K562 (cell line): Measurements from ENCODE around the gene REEP6. TPM values are rescaled to one million over a fixed set of nuclear protein-coding genes. Genes with fewer than 3 reads are reported as not detected.

Source experiments
- GTF2E2 ChIP-seq: fragments of 200-800 bp; sonication (Bioruptor generic); IDR thresholded peaks from 2 replicates; pipeline ENCODE4 v1.6.1; 2016; ENCODE audit warnings: missing genetic modification characterization, missing compliant biosample characterization
- HMGN3 ChIP-seq: IDR thresholded peaks from 2 replicates; pipeline ENCODE4 v1.6.1; 2011; ENCODE audit warnings: borderline replicate concordance, low read depth, mild to moderate bottlenecking, mixed read lengths, low read length; ENCODE audit not compliant: insufficient read length; ENCODE audit errors: extremely low read depth
- MAFG ChIP-seq: fragments of 450-650 bp; conservative IDR thresholded peaks from 2 replicates; pipeline ENCODE4 v1.6.1; 2016; ENCODE audit warnings: missing genetic modification characterization, missing compliant biosample characterization
- MBD2 ChIP-seq: sonication (generic); IDR thresholded peaks from 2 replicates; pipeline ENCODE4 v1.6.1; 2016; ENCODE audit warnings: low read depth, borderline replicate concordance
- NR1H2 ChIP-seq: sonication (generic); formaldehyde crosslinking; IDR thresholded peaks from 2 replicates; pipeline ENCODE4 v1.4.0; 2020; ENCODE audit warnings: mild to moderate bottlenecking, missing genetic modification reagents
- SMARCB1 ChIP-seq: IDR thresholded peaks from 2 replicates; pipeline ENCODE4 v1.6.1; 2011; ENCODE audit warnings: improper control_type of control experiment, low read depth; ENCODE audit not compliant: insufficient read length
- SOX6 ChIP-seq: fragments of 450-650 bp; IDR thresholded peaks from 2 replicates; pipeline ENCODE4 v1.6.1; 2014; ENCODE audit warnings: mild to moderate bottlenecking
- TBP ChIP-seq: optimal IDR thresholded peaks from 2 replicates; pipeline ENCODE3; 2011; ENCODE audit warnings: low read depth, low read length, improper control_type of control experiment
- TCFL5 ChIP-seq: fragments of 250-450 bp; sonication (Bioruptor Pico); conservative IDR thresholded peaks from 2 replicates; pipeline ENCODE4 v1.6.1; 2021; ENCODE audit warnings: mild to moderate bottlenecking, moderate library complexity, matching md5 sums
- ZNF12 ChIP-seq: sonication (generic); formaldehyde crosslinking; IDR thresholded peaks from 2 replicates; pipeline ENCODE4 v1.4.0; 2020; ENCODE audit warnings: mild to moderate bottlenecking, missing genetic modification reagents
- ZNF263 ChIP-seq: sonication (generic); formaldehyde crosslinking; IDR thresholded peaks from 2 replicates; pipeline ENCODE4 v1.8.0; 2022; ENCODE audit warnings: mild to moderate bottlenecking, missing genetic modification reagents, borderline replicate concordance
- polyA plus RNA-seq, 8 experiments: library from polyadenylated mRNA; depleted of rRNA in 4 of 8; stranded (reverse) in 5 of 8; unstranded in 3 of 8; fragments of >200 nt; fragmentation: Nextera tagmentation in 2 of 8; fragmentation: Illumina TruSeq in 1 of 8; extraction: Ambion mirVana in 2 of 8; extraction: Trizol in 1 of 8; gene quantifications; 2 replicates each; pipeline versions ENCODE4 v1.2.1 to v1.2.3, GENCODE V29; 2011 to 2014; ENCODE audit warnings: inconsistent platforms in 1 of 8, missing spikeins in 1 of 8
- total RNA-seq, 7 experiments: library from RNA; depleted of rRNA in 6 of 7; stranded (reverse); fragments of >200 nt in 6 of 7; fragmentation: Illumina TruSeq in 2 of 7; extraction: Trizol in 2 of 7; gene quantifications; 2 replicates each; pipeline versions ENCODE4 v1.2.1 to v1.2.3, GENCODE V29; 2011 to 2021; ENCODE audit warnings: low replicate concordance in 1 of 7
- TF ChIP-seq, protein P1 (sequence below): sonication (generic); formaldehyde crosslinking; IDR thresholded peaks from 2 replicates; pipeline ENCODE4 v1.8.0; 2022; ENCODE audit warnings: mild to moderate bottlenecking, missing genetic modification reagents
- TF ChIP-seq, protein P2 (sequence below): sonication (generic); formaldehyde crosslinking; IDR thresholded peaks from 2 replicates; pipeline ENCODE4 v1.5.0; 2020; ENCODE audit warnings: missing genetic modification reagents
- TF ChIP-seq, protein P3 (sequence below): fragments of 450-650 bp; IDR thresholded peaks from 2 replicates; pipeline ENCODE4 v1.6.1; 2016; ENCODE audit warnings: mild to moderate bottlenecking
- TF ChIP-seq, protein P4 (sequence below): fragments of 450-650 bp; IDR thresholded peaks from 2 replicates; pipeline ENCODE4 v1.6.1; 2017; ENCODE audit warnings: antibody characterized with exemption, mild to moderate bottlenecking
- TF ChIP-seq, protein P5 (sequence below): fragments of 450-650 bp; formaldehyde crosslinking; conservative IDR thresholded peaks from 2 replicates; pipeline ENCODE4 v1.4.0; 2022; ENCODE audit warnings: mild to moderate bottlenecking, missing genetic modification characterization

REEP6 gene
- total and polyA plus RNA-seq, 9 of the 15 experiments (the other 6 are each of a cell fraction or from before 2014, with no cell fraction given), result 1.2 to 64.2 (median 12.7) TPM

DNA sequence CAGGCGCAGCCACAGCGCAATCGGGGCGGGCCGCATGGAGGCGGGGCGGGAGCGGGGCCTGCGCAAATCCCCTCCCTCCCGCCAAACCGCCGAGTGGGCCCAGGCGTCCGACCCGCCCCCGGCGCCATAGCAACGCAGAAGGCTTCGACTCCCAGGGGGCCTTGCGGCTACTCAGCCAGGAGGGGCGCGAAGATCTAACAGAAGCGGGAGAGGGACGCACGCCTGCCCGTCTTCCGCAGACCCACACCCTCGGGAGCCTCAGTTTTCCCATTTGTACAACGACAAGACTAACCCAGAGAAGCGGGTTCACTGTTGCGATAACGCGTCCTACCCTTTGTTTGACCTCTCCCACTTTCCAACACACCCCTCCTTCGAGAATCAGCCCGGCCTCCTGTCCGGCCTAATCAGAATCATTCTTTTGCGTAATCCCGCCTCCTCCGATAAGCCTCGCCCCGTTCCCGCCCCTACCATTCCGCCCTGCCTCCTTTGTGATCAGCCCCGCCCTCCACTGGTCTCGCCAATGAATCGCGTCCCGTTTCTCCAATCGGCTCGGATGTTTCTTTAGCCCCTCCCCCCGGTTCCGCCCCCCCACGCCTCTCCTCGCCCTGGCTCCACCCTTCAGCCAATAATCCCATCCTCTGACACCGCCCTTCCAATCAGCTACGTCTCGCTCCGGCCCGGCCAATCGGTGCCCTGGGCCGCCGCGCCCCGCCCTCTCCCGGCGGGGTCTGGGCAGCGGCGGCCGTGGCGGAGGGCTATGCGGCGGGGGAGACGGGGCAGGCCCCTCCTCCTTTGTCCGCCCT, 469 bp upstream of the REEP6 start, which contains the start of gene PCSK4 (continued):
- TF ChIP-seq, protein P1, sequence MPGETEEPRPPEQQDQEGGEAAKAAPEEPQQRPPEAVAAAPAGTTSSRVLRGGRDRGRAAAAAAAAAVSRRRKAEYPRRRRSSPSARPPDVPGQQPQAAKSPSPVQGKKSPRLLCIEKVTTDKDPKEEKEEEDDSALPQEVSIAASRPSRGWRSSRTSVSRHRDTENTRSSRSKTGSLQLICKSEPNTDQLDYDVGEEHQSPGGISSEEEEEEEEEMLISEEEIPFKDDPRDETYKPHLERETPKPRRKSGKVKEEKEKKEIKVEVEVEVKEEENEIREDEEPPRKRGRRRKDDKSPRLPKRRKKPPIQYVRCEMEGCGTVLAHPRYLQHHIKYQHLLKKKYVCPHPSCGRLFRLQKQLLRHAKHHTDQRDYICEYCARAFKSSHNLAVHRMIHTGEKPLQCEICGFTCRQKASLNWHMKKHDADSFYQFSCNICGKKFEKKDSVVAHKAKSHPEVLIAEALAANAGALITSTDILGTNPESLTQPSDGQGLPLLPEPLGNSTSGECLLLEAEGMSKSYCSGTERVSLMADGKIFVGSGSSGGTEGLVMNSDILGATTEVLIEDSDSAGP (CRISPR knock-in tag), result no peak
- TF ChIP-seq TBP (peak; percentile 30), MBD2 (peak; percentile 77), GTF2E2 (tag) (no peak), SMARCB1 (no peak), ZNF263 (CRISPR knock-in tag) (0 out of 2 replicates have a peak, but pooled peaks have one; percentile 35), TCFL5 (CRISPR knock-in tag) (no peak), SOX6 (0 out of 2 replicates have a peak, but pooled peaks have one; percentile 37), NR1H2 (CRISPR knock-in tag) (no peak), HMGN3 (peak; percentile 74), MAFG (tag) (no peak), ZNF12 (CRISPR knock-in tag) (peak; percentile 43; the same call in 1 of the 2 replicates)
- TF ChIP-seq, protein P2, sequence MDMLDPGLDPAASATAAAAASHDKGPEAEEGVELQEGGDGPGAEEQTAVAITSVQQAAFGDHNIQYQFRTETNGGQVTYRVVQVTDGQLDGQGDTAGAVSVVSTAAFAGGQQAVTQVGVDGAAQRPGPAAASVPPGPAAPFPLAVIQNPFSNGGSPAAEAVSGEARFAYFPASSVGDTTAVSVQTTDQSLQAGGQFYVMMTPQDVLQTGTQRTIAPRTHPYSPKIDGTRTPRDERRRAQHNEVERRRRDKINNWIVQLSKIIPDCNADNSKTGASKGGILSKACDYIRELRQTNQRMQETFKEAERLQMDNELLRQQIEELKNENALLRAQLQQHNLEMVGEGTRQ (CRISPR knock-in tag), result no peak
- TF ChIP-seq, protein P3, sequence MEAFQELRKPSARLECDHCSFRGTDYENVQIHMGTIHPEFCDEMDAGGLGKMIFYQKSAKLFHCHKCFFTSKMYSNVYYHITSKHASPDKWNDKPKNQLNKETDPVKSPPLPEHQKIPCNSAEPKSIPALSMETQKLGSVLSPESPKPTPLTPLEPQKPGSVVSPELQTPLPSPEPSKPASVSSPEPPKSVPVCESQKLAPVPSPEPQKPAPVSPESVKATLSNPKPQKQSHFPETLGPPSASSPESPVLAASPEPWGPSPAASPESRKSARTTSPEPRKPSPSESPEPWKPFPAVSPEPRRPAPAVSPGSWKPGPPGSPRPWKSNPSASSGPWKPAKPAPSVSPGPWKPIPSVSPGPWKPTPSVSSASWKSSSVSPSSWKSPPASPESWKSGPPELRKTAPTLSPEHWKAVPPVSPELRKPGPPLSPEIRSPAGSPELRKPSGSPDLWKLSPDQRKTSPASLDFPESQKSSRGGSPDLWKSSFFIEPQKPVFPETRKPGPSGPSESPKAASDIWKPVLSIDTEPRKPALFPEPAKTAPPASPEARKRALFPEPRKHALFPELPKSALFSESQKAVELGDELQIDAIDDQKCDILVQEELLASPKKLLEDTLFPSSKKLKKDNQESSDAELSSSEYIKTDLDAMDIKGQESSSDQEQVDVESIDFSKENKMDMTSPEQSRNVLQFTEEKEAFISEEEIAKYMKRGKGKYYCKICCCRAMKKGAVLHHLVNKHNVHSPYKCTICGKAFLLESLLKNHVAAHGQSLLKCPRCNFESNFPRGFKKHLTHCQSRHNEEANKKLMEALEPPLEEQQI, result no peak
- TF ChIP-seq, protein P4, sequence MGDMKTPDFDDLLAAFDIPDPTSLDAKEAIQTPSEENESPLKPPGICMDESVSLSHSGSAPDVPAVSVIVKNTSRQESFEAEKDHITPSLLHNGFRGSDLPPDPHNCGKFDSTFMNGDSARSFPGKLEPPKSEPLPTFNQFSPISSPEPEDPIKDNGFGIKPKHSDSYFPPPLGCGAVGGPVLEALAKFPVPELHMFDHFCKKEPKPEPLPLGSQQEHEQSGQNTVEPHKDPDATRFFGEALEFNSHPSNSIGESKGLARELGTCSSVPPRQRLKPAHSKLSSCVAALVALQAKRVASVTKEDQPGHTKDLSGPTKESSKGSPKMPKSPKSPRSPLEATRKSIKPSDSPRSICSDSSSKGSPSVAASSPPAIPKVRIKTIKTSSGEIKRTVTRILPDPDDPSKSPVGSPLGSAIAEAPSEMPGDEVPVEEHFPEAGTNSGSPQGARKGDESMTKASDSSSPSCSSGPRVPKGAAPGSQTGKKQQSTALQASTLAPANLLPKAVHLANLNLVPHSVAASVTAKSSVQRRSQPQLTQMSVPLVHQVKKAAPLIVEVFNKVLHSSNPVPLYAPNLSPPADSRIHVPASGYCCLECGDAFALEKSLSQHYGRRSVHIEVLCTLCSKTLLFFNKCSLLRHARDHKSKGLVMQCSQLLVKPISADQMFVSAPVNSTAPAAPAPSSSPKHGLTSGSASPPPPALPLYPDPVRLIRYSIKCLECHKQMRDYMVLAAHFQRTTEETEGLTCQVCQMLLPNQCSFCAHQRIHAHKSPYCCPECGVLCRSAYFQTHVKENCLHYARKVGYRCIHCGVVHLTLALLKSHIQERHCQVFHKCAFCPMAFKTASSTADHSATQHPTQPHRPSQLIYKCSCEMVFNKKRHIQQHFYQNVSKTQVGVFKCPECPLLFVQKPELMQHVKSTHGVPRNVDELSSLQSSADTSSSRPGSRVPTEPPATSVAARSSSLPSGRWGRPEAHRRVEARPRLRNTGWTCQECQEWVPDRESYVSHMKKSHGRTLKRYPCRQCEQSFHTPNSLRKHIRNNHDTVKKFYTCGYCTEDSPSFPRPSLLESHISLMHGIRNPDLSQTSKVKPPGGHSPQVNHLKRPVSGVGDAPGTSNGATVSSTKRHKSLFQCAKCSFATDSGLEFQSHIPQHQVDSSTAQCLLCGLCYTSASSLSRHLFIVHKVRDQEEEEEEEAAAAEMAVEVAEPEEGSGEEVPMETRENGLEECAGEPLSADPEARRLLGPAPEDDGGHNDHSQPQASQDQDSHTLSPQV, result no peak
- TF ChIP-seq, protein P5, sequence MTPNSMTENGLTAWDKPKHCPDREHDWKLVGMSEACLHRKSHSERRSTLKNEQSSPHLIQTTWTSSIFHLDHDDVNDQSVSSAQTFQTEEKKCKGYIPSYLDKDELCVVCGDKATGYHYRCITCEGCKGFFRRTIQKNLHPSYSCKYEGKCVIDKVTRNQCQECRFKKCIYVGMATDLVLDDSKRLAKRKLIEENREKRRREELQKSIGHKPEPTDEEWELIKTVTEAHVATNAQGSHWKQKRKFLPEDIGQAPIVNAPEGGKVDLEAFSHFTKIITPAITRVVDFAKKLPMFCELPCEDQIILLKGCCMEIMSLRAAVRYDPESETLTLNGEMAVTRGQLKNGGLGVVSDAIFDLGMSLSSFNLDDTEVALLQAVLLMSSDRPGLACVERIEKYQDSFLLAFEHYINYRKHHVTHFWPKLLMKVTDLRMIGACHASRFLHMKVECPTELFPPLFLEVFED, result no peak
